Heart left ventricle (tissue), 16 donors: ENCODE measurements around the gene PLEKHO2. TPM values are rescaled to one million over a fixed set of nuclear protein-coding genes. Genes with fewer than 3 reads are reported as not detected.

ENCODE experiments used
- ATAC-seq, 4 donors: fragments of 200-7000 bp; cut with Tn5 transposase; one replicate each; pipeline ENCODE4 v1.9.1; 2020 to 2022; ENCODE audit warnings: moderate library complexity in 4 of 4, mild to moderate bottlenecking in 3 of 4, moderate number of reproducible peaks in 1 of 4
- DNase-seq, 5 donors: peaks; one replicate each; pipeline ENCODE4 v3.0.0-alpha.2; 2020
- H3K27ac ChIP-seq, 12 donors: fragments of 200-600 bp; sonication (generic) in 4 of 12; one replicate each; pipeline versions ENCODE4 v1.5.0 to v1.8.0; 2016 to 2022; ENCODE audit warnings: mild to moderate bottlenecking in 2 of 12
- H3K27me3 ChIP-seq, 9 donors: fragments of 200-600 bp; sonication (generic) in 2 of 9; one replicate each; pipeline versions ENCODE4 v1.5.1 to v1.8.0; 2016 to 2022; ENCODE audit warnings: mild to moderate bottlenecking in 3 of 9
- H3K36me3 ChIP-seq, 9 donors: fragments of 200-600 bp; sonication (generic) in 2 of 9; one replicate each; pipeline versions ENCODE4 v1.5.0 to v1.8.0; 2018 to 2022; ENCODE audit warnings: mild to moderate bottlenecking in 2 of 9
- H3K4me1 ChIP-seq, 12 donors: fragments of 200-600 bp; sonication (generic) in 4 of 12; one replicate each; pipeline versions ENCODE4 v1.5.0 to v1.8.0; 2016 to 2022; ENCODE audit warnings: mild to moderate bottlenecking in 3 of 12
- H3K4me3 ChIP-seq, 12 donors: fragments of 200-600 bp; sonication (generic) in 4 of 12; one replicate each; pipeline versions ENCODE4 v1.5.0 to v1.8.0; 2017 to 2022; ENCODE audit warnings: mild to moderate bottlenecking in 9 of 12, moderate library complexity in 4 of 12
- H3K9me3 ChIP-seq, 12 donors: fragments of 200-600 bp; sonication (generic) in 4 of 12; one replicate each; pipeline versions ENCODE4 v1.5.0 to v1.8.0; 2016 to 2022; ENCODE audit warnings: mild to moderate bottlenecking in 1 of 12
- POLR2A ChIP-seq, 2 donors: fragments of 450-650 bp; IDR thresholded peaks; one replicate each; pipeline ENCODE4 v1.6.1; 2017; ENCODE audit warnings: antibody characterized with exemption in 2 of 2, mild to moderate bottlenecking in 2 of 2, moderate library complexity in 2 of 2
- WGBS, 4 donors: extraction: QIAGEN DNeasy Blood & Tissue Kit in 2 of 4; methylation state at CpG; one replicate each; pipeline versions ENCODE4 v1.1.5 to v1.1.7; 2013 to 2018; 5-methylcytosine and 5-hydroxymethylcytosine counted together
- intact Hi-C, 10 donors: fragments of 100-400 bp; cut with DNase I; formaldehyde crosslinking; loops; one replicate each; pipeline versions ENCODE4 v1.11.1 to v1.14.2; 2022
- polyA plus RNA-seq, 2 donors: library from polyadenylated mRNA; stranded (reverse); fragments of 200-250 nt; gene quantifications; one replicate each; pipeline ENCODE4 v1.2.3, GENCODE V29; 2013
- total RNA-seq, 9 donors: library from RNA; depleted of rRNA in 2 of 9; stranded (reverse); fragments of >200 nt in 2 of 9; fragmentation: NEBNext Ultra II Directional in 3 of 9; extraction: Animal tissue kit (Norgen Biotek cat#: 25700) in 3 of 9; gene quantifications; one replicate each; pipeline versions ENCODE4 v1.1.0 to v1.2.4, GENCODE V29; 2016 to 2023
- TF ChIP-seq, protein P1 (sequence below), 12 donors: fragments of 200-600 bp; sonication (generic) in 4 of 12; IDR thresholded peaks; one replicate each; pipeline versions ENCODE4 v1.5.0 to v1.8.0; 2018 to 2022; ENCODE audit warnings: antibody characterized with exemption in 12 of 12, mild to moderate bottlenecking in 5 of 12
- donor health status: ischemic (EF 13 %, LVEDD 7.1; RV severe dilation, severe dysfunction).
- donor health status: healthy with polysubstance abuse.
- donor health status: DM: no; HTN: yes; CAD: no.
- donor health status: DM: no; HTN: no; CAD: no.
- donor health status: ischemic (EF 25% LVEDD 6.9; RV normal size, moderate dysfunction).
- donor health status: ischemic (EF 25% LVEDD 5.7; RV mildly dilated, moderate dysfunction).
- donor health status: healthy.
- donor health status: DM: yes; HTN: yes; CAD: no.
- donor health status: ischemic (EF 35%, LVEDD 5.7; RV mildly dilated, moderate dysfunction).
- donor health status: nonischemic (EF 11% LVEDD 7.7; RV severe dilation, severe dysfunction).
- donor health status: DM: yes; HTN: yes; CAD: no.
- donor health status: PGD.
- donor health status: ischemic (EF 29% LVEDD 5.4; RV normal size, mild dysfunction).
- donor health status: nonischemic (EF 23%, LVEDD 6.1; RV moderate dilation, normal function).

PLEKHO2 gene
- total and polyA plus RNA-seq, 11 donors = 5.3 to 50.8 (median 9.2) TPM

DNA sequence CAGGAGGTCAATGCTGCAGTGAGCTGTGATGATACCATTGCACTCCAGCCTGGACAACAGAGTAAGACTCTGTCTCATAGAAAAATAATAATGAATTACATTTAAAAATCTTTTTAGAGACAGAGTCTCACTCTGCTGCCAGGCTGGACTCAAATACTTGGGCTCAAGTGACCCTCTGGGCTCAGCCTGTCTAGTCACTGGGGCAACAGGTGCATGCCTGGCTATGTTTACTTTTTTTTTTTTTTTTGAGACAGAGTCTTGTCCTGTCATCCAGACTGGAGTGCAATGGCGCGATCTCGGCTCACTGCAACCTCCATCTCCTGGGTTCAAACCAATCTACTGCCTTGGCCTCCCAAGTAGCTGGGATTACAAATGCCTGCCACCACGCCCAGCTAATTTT is 8.0 kb upstream of the PLEKHO2 start:
- WGBS, 4 donors = 92 to 100% (median 98%) methylated on average over 4 of the region's 4 CpGs
- Histone ChIP-seq H3K4me1 (peaks cover 0 to 32% (median 6%) of the 10 kb centered on the region in 12 donors), H3K4me3 (no peak overlapping the region), H3K27ac (no peak overlapping the region), H3K27me3 (no peaks in the 10 kb centered on the region), H3K36me3 (no peaks in the 10 kb centered on the region), H3K9me3 (no peaks in the 10 kb centered on the region)
- DNase-seq = no peak
- no peak for ATAC-seq
- intact Hi-C loops = no loop called here
- TF ChIP-seq, protein P1, sequence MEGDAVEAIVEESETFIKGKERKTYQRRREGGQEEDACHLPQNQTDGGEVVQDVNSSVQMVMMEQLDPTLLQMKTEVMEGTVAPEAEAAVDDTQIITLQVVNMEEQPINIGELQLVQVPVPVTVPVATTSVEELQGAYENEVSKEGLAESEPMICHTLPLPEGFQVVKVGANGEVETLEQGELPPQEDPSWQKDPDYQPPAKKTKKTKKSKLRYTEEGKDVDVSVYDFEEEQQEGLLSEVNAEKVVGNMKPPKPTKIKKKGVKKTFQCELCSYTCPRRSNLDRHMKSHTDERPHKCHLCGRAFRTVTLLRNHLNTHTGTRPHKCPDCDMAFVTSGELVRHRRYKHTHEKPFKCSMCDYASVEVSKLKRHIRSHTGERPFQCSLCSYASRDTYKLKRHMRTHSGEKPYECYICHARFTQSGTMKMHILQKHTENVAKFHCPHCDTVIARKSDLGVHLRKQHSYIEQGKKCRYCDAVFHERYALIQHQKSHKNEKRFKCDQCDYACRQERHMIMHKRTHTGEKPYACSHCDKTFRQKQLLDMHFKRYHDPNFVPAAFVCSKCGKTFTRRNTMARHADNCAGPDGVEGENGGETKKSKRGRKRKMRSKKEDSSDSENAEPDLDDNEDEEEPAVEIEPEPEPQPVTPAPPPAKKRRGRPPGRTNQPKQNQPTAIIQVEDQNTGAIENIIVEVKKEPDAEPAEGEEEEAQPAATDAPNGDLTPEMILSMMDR (IDR thresholded peaks at IDR 0.05) = no peak
- TF ChIP-seq POLR2A (IDR thresholded peaks at IDR 0.05) = no peak

DNA sequence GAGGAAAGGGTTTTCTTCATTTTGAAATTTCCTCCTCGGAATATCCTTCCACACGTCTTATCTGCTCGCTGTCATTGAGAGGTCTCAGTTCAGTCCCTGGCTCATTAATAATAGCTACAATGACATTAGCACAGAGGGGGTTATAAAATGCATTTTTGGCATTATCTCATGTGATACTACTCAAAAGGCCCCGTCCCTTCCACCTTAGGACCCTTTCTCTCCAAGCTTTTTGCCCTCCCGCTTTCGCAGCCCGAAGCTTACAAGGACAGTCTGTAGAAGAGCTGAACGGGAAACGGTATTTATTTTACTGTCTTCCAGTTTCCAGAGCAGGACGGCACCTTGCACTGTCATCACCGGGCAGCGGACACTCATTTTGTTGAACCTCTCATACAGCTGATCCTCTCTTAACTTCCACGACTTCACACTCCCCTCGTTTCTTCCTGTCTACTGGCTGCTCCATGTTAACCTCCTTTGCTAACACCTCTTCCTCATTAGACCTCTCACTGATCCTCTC is 5.6 kb upstream of the PLEKHO2 start:
- intact Hi-C loops = no loop called here
- peak overlapping the region in 11 of 12 donors; percentile 35 to 84 (median 62) for H3K27ac ChIP-seq
- H3K4me3 ChIP-seq = peak overlapping the region in 9 of 12 donors; percentile 6 to 47 (median 29)
- peak in 2 of 4 donors; percentile 3 to 6 for ATAC-seq
- DNase-seq = no peak
- WGBS, 4 donors = 19 to 43% (median 24%) methylated on average over 14 of the region's 14 CpGs
- peaks cover 0 to 41% (median 14%) of the 10 kb centered on the region in 12 donors for H3K4me1 ChIP-seq
- H3K27me3 ChIP-seq = no peaks in the 10 kb centered on the region
- H3K9me3 ChIP-seq = no peaks in the 10 kb centered on the region
- no peak for TF ChIP-seq POLR2A (IDR thresholded peaks at IDR 0.05)
- TF ChIP-seq, protein P1 (IDR thresholded peaks at IDR 0.05) = peak in 3 of 12 donors; percentile 0 to 17 (median 7)
- H3K36me3 ChIP-seq = no peaks in the 10 kb centered on the region

DNA sequence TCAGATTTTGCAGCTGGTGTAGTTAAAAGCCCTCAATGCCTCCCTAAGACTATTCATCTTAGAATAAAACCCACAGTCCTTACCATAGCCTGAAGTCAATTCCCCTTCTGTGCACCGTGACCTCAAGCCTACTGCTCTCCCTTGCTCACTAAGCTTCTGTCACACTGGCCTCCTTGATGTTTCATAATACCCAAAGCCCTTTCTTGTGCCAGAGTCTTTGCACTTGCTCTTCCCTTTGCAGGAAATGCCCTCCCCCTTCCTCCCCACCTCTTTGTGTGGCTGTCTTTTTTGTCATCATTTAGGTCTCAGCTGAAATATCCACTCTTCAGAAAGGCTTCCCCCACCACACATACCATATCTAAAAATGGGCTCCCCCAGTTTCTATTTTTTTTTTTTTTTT is 4.2 kb upstream of the PLEKHO2 start:
- DNase-seq (no peak), ATAC-seq (no peak)
- WGBS, 4 donors = 75 to 91% (median 87%) methylated on average over 1 of the region's 1 CpG
- Histone ChIP-seq H3K4me1 (peaks cover 0 to 42% (median 15%) of the 10 kb centered on the region in 12 donors), H3K27me3 (no peaks in the 10 kb centered on the region), H3K27ac (peak overlapping the region in 1 of 12 donors; percentile 56), H3K9me3 (no peaks in the 10 kb centered on the region), H3K4me3 (no peak overlapping the region), H3K36me3 (no peaks in the 10 kb centered on the region)
- intact Hi-C loops = no loop called here
- no peak for TF ChIP-seq POLR2A (IDR thresholded peaks at IDR 0.05)
- TF ChIP-seq, protein P1 (IDR thresholded peaks at IDR 0.05) = no peak

DNA sequence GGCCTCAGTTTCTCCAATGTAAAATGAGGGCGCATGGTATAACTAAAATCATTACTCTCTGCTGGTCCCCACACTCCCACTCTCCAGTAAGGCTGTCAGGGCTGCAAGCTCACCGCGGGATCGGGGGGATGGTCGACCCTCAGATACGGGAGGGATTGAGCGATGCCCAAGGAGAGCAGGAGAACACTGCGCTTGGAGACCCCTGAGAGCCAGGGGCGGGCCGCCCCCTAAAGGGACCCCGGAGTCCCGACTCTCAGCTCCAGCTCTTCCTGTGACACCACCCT is 713 bp upstream of the PLEKHO2 start:
- Histone ChIP-seq H3K36me3 (peaks cover 0 to 14% (median 0%) of the 10 kb centered on the region in 9 donors), H3K4me1 (peaks cover 5 to 64% (median 35%) of the 10 kb centered on the region in 12 donors), H3K27me3 (no peaks in the 10 kb centered on the region), H3K4me3 (peak overlapping the region; percentile 30 to 100 (median 97)), H3K27ac (peak overlapping the region; percentile 83 to 98 (median 96)), H3K9me3 (no peaks in the 10 kb centered on the region)
- intact Hi-C loops = loop anchor here in 9 of 10 donors (2.0 to 5.0 kb wide), 4 partner anchors 51 to 146 kb away; partner anchors contain the start of gene SPG21 (in 1 of the 9)
- TF ChIP-seq POLR2A (IDR thresholded peaks at IDR 0.05) = no peak
- TF ChIP-seq, protein P1 (IDR thresholded peaks at IDR 0.05) = no peak
- no peak for ATAC-seq
- DNase-seq = no peak
- WGBS, 4 donors = 1 to 6% (median 3%) methylated on average over 5 to 12 of the region's 12 CpGs
